Upper lobe of left lung (tissue), 6 donors: ENCODE measurements around the gene CPVL. TPM values are rescaled to one million over a fixed set of nuclear protein-coding genes. Genes with fewer than 3 reads are reported as not detected.
"Not testable (repeated sequence)": the region's sequence is repeated elsewhere in the genome, so short reads cannot be mapped to it uniquely, and the experiment has no call there.

ENCODE experiments used
- ATAC-seq, 2 donors: fragments of 200-7000 bp; cut with Tn5 transposase; one replicate each; pipeline ENCODE4 v1.9.1; 2022; ENCODE audit warnings: mild to moderate bottlenecking in 2 of 2, moderate library complexity in 2 of 2; ENCODE audit not compliant: low FRiP score in 2 of 2
- DNase-seq, 2 donors: peaks; one replicate each; pipeline ENCODE4 v3.0.0-alpha.2; 2019 to 2020
- H3K27ac ChIP-seq, 4 donors: fragments of 200-600 bp; sonication (generic); one replicate each; pipeline ENCODE4 v1.5.1; 2016 to 2019
- H3K27me3 ChIP-seq, 4 donors: fragments of 200-600 bp; sonication (generic); one replicate each; pipeline ENCODE4 v1.5.1; 2017 to 2019
- H3K36me3 ChIP-seq, 4 donors: fragments of 200-600 bp; sonication (generic); one replicate each; pipeline ENCODE4 v1.5.1; 2016 to 2019
- H3K4me1 ChIP-seq, 4 donors: fragments of 200-600 bp; sonication (generic); one replicate each; pipeline ENCODE4 v1.5.1; 2018 to 2019
- H3K4me3 ChIP-seq, 4 donors: fragments of 200-600 bp; sonication (generic); one replicate each; pipeline ENCODE4 v1.5.1; 2017 to 2019; ENCODE audit warnings: mild to moderate bottlenecking in 2 of 4, moderate library complexity in 1 of 4
- H3K9me3 ChIP-seq, 4 donors: fragments of 200-600 bp; sonication (generic); one replicate each; pipeline ENCODE4 v1.5.1; 2018 to 2019
- CTCF ChIP-seq, 6 experiments: fragments of 450-650 bp in 4 of 6; fragments of 200-600 bp in 2 of 6; sonication (generic) in 2 of 6; IDR thresholded peaks; one replicate each; pipeline ENCODE4 v1.5.1; 2016 to 2019; ENCODE audit warnings: antibody characterized with exemption in 6 of 6
- EP300 ChIP-seq, 4 donors: sonication (generic); formaldehyde crosslinking; IDR thresholded peaks; one replicate each; pipeline ENCODE4 v1.5.1; 2017; ENCODE audit warnings: antibody characterized with exemption in 4 of 4, control low read depth in 2 of 4
- POLR2A ChIP-seq, 4 donors: fragments of 450-650 bp; IDR thresholded peaks; one replicate each; pipeline ENCODE4 v1.5.1; 2016 to 2017; ENCODE audit warnings: antibody characterized with exemption in 4 of 4, mild to moderate bottlenecking in 2 of 4
- POLR2AphosphoS5 ChIP-seq, 2 donors: sonication (generic); formaldehyde crosslinking; IDR thresholded peaks; one replicate each; pipeline ENCODE4 v1.5.1; 2017; ENCODE audit warnings: antibody characterized with exemption in 2 of 2
- WGBS, 2 donors: methylation state at CpG; one replicate each; pipeline ENCODE4 v1.1.5; 2017 to 2018; 5-methylcytosine and 5-hydroxymethylcytosine counted together
- total RNA-seq, 6 donors: library from RNA; depleted of rRNA in 4 of 6; stranded (reverse); fragments of >200 nt in 4 of 6; gene quantifications; one replicate each; pipeline versions ENCODE4 v1.1.0 to v1.2.1, GENCODE V29; 2016 to 2021
- donor health status: DM: no; HTN: no; CAD: no; lungs with moderate emphysema.
- donor health status: DM: no; HTN: yes; CAD: no; lungs with severe emphysema.

CPVL gene
- total RNA-seq, 6 donors from 2014 or later = 4.6 to 47.4 (median 23.2) TPM

DNA sequence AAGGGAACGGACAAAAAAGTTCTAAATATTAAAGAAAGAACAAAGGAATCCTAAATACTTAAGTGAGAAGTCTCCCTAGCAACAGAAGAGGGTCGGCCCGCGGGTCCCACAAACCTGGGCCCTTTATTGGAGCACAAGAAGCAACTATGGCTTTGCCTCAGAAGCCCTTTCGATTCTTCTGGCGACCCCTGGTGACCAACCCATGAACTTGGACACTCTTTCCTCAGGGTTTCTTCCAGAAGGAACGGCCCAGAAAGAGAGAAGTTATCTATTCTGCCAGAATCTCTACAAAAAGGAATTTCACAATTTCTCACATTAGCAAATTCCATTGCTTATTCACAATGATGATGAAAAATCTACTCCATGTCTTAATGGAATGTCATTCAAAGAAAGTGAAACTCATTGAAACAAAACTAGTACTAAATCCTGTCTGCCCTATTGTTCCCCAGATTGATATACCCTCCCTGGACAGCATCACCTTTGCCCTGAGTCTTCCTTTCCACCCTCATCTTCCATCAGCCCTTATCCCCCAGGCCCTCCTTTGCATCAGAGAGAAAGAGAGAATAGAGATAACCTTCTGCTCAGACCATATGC is 43.7 kb downstream of the CPVL start:
- Histone ChIP-seq H3K4me1 (peaks cover 6 to 15% (median 13%) of the 10 kb centered on the region in 4 donors), H3K36me3 (no peaks in the 10 kb centered on the region), H3K27ac (no peak overlapping the region), H3K27me3 (no peaks in the 10 kb centered on the region), H3K4me3 (no peak overlapping the region), H3K9me3 (no peaks in the 10 kb centered on the region)
- ATAC-seq (peak in 1 of 2 donors; percentile 86), DNase-seq (peak in 1 of 2 donors; percentile 59)
- WGBS, 2 donors = 7 to 8% methylated on average over 7 of the region's 7 CpGs
- peak; percentile 20 to 59 (median 48) for TF ChIP-seq CTCF (IDR thresholded peaks at IDR 0.05)
- TF ChIP-seq EP300 (IDR thresholded peaks at IDR 0.05) = no peak

DNA sequence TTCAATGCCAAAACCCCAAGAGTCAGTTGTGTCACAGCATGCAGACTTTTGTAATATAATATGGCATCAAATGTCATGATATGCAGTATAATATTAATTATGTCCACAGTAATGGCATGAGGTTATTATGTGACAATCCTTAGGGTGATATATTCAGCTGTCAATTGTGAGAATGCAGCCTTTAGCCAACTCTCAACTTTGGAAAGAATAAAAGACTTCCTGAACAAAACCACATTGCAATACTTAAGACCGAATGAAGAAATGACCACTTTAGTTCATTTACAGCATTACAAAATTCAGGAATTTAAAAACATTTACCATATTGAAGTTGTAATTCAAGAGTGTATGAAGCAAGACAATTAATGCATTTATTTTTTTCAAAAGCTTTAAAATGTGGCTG is 45.4 kb downstream of the CPVL start:
- ATAC-seq = no peak
- WGBS, 2 donors = 41 to 55% methylated on average over 1 of the region's 1 CpG
- peaks cover 6 to 15% (median 13%) of the 10 kb centered on the region in 4 donors for H3K4me1 ChIP-seq
- no peak overlapping the region for H3K4me3 ChIP-seq
- H3K9me3 ChIP-seq = no peaks in the 10 kb centered on the region
- TF ChIP-seq POLR2AphosphoS5 (IDR thresholded peaks at IDR 0.05) = no peak
- no peak for TF ChIP-seq POLR2A (IDR thresholded peaks at IDR 0.05)
- TF ChIP-seq EP300 (IDR thresholded peaks at IDR 0.05) = no peak
- no peak for TF ChIP-seq CTCF (IDR thresholded peaks at IDR 0.05)
- DNase-seq = no peak
- H3K27me3 ChIP-seq = no peaks in the 10 kb centered on the region
- H3K36me3 ChIP-seq = no peaks in the 10 kb centered on the region
- H3K27ac ChIP-seq = no peak overlapping the region

- TF ChIP-seq EP300 (IDR thresholded peaks at IDR 0.05) (no peak), POLR2A (IDR thresholded peaks at IDR 0.05) (no peak), CTCF (IDR thresholded peaks at IDR 0.05) (no peak), POLR2AphosphoS5 (IDR thresholded peaks at IDR 0.05) (no peak)
- DNase-seq (no peak), ATAC-seq (peak in 1 of 2 donors; percentile 30)
- no peaks in the 10 kb centered on the region for H3K36me3 ChIP-seq
- 73 to 80% methylated on average over 5 of the region's 5 CpGs for whole genome bisulfite sequencing, 2 donors
- H3K27me3 ChIP-seq = no peaks in the 10 kb centered on the region
- peaks cover 6 to 15% (median 13%) of the 10 kb centered on the region in 4 donors for H3K4me1 ChIP-seq
- no peak overlapping the region for H3K4me3 ChIP-seq
- H3K27ac ChIP-seq = peak overlapping the region in 1 of 4 donors; percentile 35
- no peaks in the 10 kb centered on the region for H3K9me3 ChIP-seq
Observed at GRCh38 chr7:29099896-29100847, 46.2 kb downstream of the CPVL start.

- Histone ChIP-seq H3K4me3 (no peak overlapping the region), H3K36me3 (no peaks in the 10 kb centered on the region), H3K4me1 (peaks cover 4 to 16% (median 9%) of the 10 kb centered on the region in 4 donors), H3K9me3 (no peaks in the 10 kb centered on the region), H3K27me3 (no peaks in the 10 kb centered on the region), H3K27ac (no peak overlapping the region)
- ATAC-seq = no peak
- TF ChIP-seq POLR2AphosphoS5 (IDR thresholded peaks at IDR 0.05) = no peak
- no peak for DNase-seq
- 89 to 98% methylated on average over 5 of the region's 5 CpGs for WGBS, 2 donors
Observed at GRCh38 chr7:29096446-29096730, 49.9 kb downstream of the CPVL start.

- ATAC-seq = no peak
- Histone ChIP-seq H3K36me3 (no peaks in the 10 kb centered on the region), H3K4me1 (peaks cover under 1 to 20% (median 11%) of the 10 kb centered on the region in 4 donors)
Observed at GRCh38 chr7:29095631-29096445, 50.5 kb downstream of the CPVL start.

GRCh38 chr7:29093091-29093490 is 53.2 kb downstream of the CPVL start:
- H3K36me3 ChIP-seq, DNase-seq, H3K27me3 ChIP-seq, ATAC-seq, H3K4me3 ChIP-seq, H3K27ac ChIP-seq, H3K9me3 ChIP-seq: not testable (repeated sequence)
- WGBS, 2 donors = 87 to 95% methylated on average over 4 to 10 of the region's 11 CpGs
- peaks cover 0 to 11% (median 6%) of the 10 kb centered on the region in 4 donors for H3K4me1 ChIP-seq

More at GRCh38 chr7:29095631-29096445, 50.5 kb downstream of the CPVL start:
- Histone ChIP-seq H3K9me3 (no peaks in the 10 kb centered on the region), H3K4me3 (no peak overlapping the region), H3K27ac (no peak overlapping the region), H3K27me3 (no peaks in the 10 kb centered on the region)
- 64 to 73% methylated on average over 8 of the region's 8 CpGs for whole genome bisulfite sequencing, 2 donors
- DNase-seq = no peak
- no peak for TF ChIP-seq EP300 (IDR thresholded peaks at IDR 0.05)
- TF ChIP-seq POLR2AphosphoS5 (IDR thresholded peaks at IDR 0.05) = no peak
- TF ChIP-seq POLR2A (IDR thresholded peaks at IDR 0.05) = no peak
- TF ChIP-seq CTCF (IDR thresholded peaks at IDR 0.05) = no peak
